Measurements from ENCODE around the gene MED13. TPM values are rescaled to one million over a fixed set of nuclear protein-coding genes. Genes with fewer than 3 reads are reported as not detected.

Gene MED13
- 38.3 and 50.1 TPM in 2 replicates for total RNA-seq

DNA sequence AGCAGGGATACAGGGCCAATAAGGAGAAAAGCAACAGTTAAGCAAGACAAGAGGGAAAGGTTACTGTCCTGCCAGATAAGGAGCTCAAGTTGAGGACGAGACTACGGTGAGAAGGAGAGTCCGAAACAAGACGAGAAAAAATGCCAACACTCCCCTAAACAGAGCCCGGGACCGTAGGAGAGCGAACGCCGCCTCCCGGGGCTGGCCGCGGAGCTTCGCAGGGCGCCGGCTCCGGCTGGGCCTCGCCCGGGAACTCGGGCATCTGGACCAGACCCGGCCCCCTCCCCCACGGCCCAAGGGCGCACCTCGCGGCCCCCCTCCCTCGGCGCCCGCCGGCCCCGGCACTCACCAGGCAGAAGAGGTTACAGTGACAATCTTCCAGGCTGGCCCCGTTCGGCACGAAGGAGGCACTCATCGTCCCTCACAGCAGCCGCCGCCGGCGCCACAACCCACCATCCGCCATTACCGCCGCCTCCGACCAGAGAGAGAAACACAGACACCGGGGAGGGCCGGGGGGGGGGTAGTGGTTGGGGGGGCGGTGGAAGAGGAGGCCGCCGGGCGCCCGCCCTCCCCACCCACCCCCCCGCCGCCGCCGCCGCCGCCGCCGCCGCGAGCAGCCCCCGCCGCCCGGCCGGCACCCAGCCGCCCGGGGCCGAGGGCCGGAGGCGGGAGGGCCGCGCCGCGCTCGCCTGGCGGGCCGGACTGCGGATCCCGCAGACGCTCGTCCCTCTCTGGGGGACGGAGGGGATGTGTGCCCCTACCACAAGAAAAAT lies at the start of gene MED13:
MED13 (minus strand) TSS at position 488 of the 773 bp plus-strand sequence; CDS start at position 415, 73 bp downstream.

GRCh38 chr17:61927208-61928100 lies 137.6 kb downstream of the MED13 start, which contains the start of gene INTS2:
TSS of gene INTS2 (minus strand) at chr17:61927982. CDS start at chr17:61926644, 1,338 bp downstream.

Other genes starting within 250 kb of the MED13 start
- gene BRIP1, start 201.8 kb downstream of the MED13 start, total RNA-seq, result 2.4 and 8.6 TPM in 2 replicates
- 16.3 and 19.4 TPM in 2 replicates for gene INTS2, start 137.3 kb downstream of the MED13 start, total RNA-seq

Data from smooth muscle cell of the umbilical artery (primary cell).